Measurements from ENCODE around the gene MECP2. TPM values are rescaled to one million over a fixed set of nuclear protein-coding genes. Genes with fewer than 3 reads are reported as not detected.

Gene MECP2
- total RNA-seq, 1 donor from 2014 or later: 43.7 TPM

DNA sequence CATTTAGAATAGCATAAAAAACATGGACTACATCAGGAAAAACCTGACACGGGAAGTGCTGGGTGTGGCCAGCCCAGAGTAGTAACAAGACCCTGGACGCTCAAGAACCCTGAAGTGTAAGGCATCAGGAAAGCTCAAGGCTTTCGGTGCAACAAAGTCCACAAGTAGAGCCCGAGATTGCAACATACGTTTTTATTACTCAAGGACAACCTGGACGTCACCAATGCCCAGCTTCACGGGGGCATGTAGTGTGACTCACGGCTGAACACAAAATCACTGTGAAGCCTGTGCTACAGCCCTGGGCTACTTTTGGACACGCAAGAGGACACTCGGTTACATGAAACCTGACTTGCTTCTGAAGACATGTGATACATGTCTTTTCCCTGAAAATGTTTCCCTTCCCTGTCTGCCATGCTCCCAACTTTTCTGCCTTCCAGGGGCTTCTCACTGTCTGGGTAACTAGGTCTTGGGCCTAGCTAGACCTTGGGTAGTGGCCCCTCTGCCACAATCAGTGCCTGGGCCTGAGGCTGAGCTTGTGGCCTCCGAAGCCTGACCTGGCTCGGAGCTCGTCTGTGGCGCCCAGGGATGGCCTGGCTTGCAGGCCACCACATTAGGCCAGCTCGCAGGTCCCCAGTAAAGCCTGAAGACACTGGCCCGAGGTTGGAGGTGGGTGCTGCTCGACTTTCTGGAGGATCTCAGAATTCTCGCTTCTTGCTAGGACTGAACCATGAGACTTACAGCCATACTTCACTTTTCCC is 87.0 kb downstream of the MECP2 start:
- Mint-ChIP-seq H3K4me3 (ENCODE audit: unreplicated experiment) (no peak overlapping the region), H3K4me1 (ENCODE audit: unreplicated experiment) (peaks cover 7% of the 10 kb centered on the region), H3K36me3 (ENCODE audit: unreplicated experiment) (peaks cover 5% of the 10 kb centered on the region), H3K27me3 (ENCODE audit: unreplicated experiment) (no peaks in the 10 kb centered on the region), H3K9me3 (ENCODE audit: unreplicated experiment) (no peaks in the 10 kb centered on the region), H3K27ac (ENCODE audit: unreplicated experiment) (no peak overlapping the region)
- TF ChIP-seq, protein P1, sequence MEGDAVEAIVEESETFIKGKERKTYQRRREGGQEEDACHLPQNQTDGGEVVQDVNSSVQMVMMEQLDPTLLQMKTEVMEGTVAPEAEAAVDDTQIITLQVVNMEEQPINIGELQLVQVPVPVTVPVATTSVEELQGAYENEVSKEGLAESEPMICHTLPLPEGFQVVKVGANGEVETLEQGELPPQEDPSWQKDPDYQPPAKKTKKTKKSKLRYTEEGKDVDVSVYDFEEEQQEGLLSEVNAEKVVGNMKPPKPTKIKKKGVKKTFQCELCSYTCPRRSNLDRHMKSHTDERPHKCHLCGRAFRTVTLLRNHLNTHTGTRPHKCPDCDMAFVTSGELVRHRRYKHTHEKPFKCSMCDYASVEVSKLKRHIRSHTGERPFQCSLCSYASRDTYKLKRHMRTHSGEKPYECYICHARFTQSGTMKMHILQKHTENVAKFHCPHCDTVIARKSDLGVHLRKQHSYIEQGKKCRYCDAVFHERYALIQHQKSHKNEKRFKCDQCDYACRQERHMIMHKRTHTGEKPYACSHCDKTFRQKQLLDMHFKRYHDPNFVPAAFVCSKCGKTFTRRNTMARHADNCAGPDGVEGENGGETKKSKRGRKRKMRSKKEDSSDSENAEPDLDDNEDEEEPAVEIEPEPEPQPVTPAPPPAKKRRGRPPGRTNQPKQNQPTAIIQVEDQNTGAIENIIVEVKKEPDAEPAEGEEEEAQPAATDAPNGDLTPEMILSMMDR (IDR thresholded peaks at IDR 0.05): no peak
- DNase-seq (ENCODE audit: extremely low spot score, unreplicated experiment): no peak

DNA sequence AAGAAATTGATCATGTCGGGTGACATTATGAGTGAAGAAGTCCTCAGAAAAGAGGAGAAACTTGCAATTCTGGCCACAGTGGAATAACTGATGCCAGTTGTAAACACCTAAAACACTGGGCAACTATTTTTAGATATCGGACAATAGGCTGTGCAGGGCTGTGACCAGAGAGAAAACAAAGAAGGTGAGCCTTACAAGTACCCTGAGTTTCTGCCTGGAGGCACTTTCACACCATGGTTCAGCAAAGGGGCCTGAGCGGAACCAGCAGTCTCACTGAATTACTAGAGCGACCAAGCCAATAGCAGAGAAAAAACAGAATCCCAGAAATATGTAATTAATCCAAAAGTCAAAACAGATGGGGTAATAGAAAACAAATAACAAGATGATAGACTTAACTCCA is 89.0 kb downstream of the MECP2 start:
- DNase-seq (ENCODE audit: extremely low spot score, unreplicated experiment): no peak
- Mint-ChIP-seq H3K4me1 (ENCODE audit: unreplicated experiment) (peaks cover 4% of the 10 kb centered on the region), H3K36me3 (ENCODE audit: unreplicated experiment) (peaks cover 5% of the 10 kb centered on the region), H3K27me3 (ENCODE audit: unreplicated experiment) (no peaks in the 10 kb centered on the region), H3K27ac (ENCODE audit: unreplicated experiment) (no peak overlapping the region), H3K4me3 (ENCODE audit: unreplicated experiment) (no peak overlapping the region), H3K9me3 (ENCODE audit: unreplicated experiment) (no peaks in the 10 kb centered on the region)
- TF ChIP-seq, protein P1 (IDR thresholded peaks at IDR 0.05): no peak

DNA sequence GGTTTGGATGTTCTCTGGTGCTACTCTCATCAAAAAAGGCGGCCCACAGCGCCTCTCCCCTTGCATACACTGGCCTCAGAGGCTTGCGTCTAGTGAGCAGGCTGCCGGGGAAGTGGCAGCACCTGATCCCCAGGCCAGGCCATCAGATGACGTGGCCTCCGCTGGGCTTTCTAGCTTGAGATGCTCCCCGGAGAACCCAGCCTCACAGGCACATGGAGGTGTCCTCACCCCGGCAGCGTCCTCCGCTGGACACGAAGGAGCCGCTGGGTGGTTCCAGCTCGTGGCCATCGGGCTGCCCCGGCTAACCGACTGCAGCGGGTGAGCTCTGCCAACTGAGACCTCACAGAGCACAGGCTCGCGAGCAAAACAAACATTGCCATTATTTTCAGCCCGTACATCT is 90.6 kb downstream of the MECP2 start:
- DNase-seq (ENCODE audit: extremely low spot score, unreplicated experiment): no peak
- no peaks in the 10 kb centered on the region for H3K27me3 Mint-ChIP-seq (ENCODE audit: unreplicated experiment)

DNA sequence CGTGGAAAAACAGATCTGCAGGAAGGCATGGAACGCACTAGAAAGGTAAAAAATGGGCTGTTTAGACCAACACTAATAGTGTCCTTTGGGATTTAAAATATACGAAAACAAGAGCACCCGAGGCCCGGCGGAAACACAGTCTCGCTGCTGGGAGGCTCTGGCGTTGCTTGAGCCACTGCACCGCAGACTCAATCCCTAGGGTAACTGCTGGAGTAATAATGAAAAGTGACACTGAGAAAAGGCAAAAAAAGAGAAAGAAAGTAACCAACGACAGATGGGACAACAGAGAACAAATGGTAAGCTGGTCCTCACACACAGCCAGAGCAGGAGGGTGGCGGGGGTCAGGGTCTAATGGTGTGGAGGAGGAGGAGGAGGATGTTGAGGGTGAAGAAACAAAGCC is 93.2 kb downstream of the MECP2 start:
- peaks cover 3% of the 10 kb centered on the region for H3K9me3 Mint-ChIP-seq (ENCODE audit: unreplicated experiment)
- H3K4me1 Mint-ChIP-seq (ENCODE audit: unreplicated experiment): peaks cover 10% of the 10 kb centered on the region
- no peak overlapping the region for H3K4me3 Mint-ChIP-seq (ENCODE audit: unreplicated experiment)
- TF ChIP-seq, protein P1 (IDR thresholded peaks at IDR 0.05): no peak
- H3K27ac Mint-ChIP-seq (ENCODE audit: unreplicated experiment): no peak overlapping the region
- DNase-seq (ENCODE audit: extremely low spot score, unreplicated experiment): no peak
- no peaks in the 10 kb centered on the region for H3K27me3 Mint-ChIP-seq (ENCODE audit: unreplicated experiment)
- H3K36me3 Mint-ChIP-seq (ENCODE audit: unreplicated experiment): peaks cover 5% of the 10 kb centered on the region

More for the DNA sequence above, 90.6 kb downstream of the MECP2 start:
- Mint-ChIP-seq H3K9me3 (ENCODE audit: unreplicated experiment) (no peaks in the 10 kb centered on the region), H3K36me3 (ENCODE audit: unreplicated experiment) (peaks cover 5% of the 10 kb centered on the region), H3K4me3 (ENCODE audit: unreplicated experiment) (no peak overlapping the region), H3K4me1 (ENCODE audit: unreplicated experiment) (peaks cover 6% of the 10 kb centered on the region), H3K27ac (ENCODE audit: unreplicated experiment) (no peak overlapping the region)
- TF ChIP-seq, protein P1 (IDR thresholded peaks at IDR 0.05): no peak

DNA sequence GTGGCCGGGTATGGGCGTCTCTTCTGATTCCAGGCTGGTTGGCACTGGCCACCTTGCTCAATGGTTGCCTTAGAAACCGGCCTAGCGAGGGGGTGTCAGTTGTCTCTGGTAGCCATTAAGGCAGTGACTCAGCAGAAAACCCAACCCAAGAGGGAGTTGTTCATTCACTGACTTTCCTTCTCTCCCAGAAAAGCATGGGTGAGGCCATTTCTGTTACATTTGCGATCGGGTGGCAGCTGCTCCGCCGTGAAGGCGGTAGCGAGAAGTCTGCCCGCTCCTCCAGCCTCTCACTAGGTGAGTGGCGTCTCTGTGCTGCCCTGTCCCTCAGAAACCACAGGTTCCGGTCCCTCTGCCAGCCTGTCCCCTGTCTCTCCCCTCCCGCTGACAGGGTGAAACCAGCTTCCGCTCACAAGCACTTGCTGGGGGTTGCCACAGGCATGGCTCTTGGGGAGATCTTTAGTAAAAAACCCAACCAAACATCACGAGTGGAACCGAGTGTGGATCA is 95.2 kb downstream of the MECP2 start:
- TF ChIP-seq, protein P1 (IDR thresholded peaks at IDR 0.05): no peak
- no peaks in the 10 kb centered on the region for H3K36me3 Mint-ChIP-seq (ENCODE audit: unreplicated experiment)
- H3K4me1 Mint-ChIP-seq (ENCODE audit: unreplicated experiment): peaks cover 10% of the 10 kb centered on the region
- H3K27ac Mint-ChIP-seq (ENCODE audit: unreplicated experiment): peak overlapping the region; percentile 61
- no peaks in the 10 kb centered on the region for H3K27me3 Mint-ChIP-seq (ENCODE audit: unreplicated experiment)
- DNase-seq (ENCODE audit: extremely low spot score, unreplicated experiment): no peak
- peaks cover 3% of the 10 kb centered on the region for H3K9me3 Mint-ChIP-seq (ENCODE audit: unreplicated experiment)
- no peak overlapping the region for H3K4me3 Mint-ChIP-seq (ENCODE audit: unreplicated experiment)
